GM21786 (cell line): ENCODE data around the gene LAS1L.
"Not testable (repeated sequence)": the region's sequence is repeated elsewhere in the genome, so short reads cannot be mapped to it uniquely, and the experiment has no call there.

Experiments used
- ATAC-seq: cut with Tn5 transposase; IDR thresholded peaks from one replicate; pipeline ENCODE4 v1.9.1; 2021; ENCODE audit not compliant: unreplicated experiment

The LAS1L gene

DNA sequence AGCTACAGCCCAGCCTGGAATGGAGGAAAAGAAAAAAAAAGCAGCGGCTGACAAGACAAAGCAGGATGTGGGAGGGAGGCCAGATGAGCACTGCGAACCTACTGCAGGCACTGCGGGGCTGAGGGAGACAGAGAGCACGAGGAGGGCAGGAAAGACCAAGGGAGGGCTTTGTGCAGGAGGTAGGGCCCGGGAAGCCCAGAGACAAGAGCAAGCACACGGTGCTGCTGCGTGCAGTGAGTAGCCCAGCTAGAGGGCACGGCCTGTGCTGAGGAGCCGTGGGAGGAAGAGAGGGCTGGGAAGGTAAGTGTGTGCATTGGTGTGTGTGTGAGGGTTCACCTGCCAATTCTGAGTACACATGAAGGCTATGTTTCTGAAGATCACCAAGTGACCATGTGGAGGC, 15.6 kb downstream of the LAS1L start:
- ATAC-seq, result not testable (repeated sequence)

DNA sequence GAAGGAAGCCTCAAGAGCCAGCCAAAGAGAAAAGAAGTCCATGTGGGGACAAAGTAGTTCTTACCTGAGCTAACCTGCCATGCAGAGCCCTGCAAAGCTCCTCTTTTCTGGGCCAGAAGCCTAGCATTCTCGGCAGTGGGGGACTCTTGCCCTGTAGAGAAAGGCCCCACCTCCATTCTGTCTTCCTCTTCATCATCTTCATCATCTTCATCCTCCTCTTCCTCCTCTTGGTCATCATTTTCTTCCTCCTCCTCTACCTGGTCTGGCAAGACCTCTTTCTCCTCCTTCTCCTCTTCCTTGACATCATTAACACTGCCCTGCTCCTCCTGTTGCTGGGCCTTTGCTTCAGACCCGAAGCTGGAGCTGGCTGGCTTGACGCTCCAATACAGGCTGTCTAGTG, 16.7 kb downstream of the LAS1L start:
- no peak for ATAC-seq

GRCh38 chrX:65516756-65517155, 17.8 kb downstream of the LAS1L start:
- no peak for ATAC-seq

- no peak for ATAC-seq
Observed at GRCh38 chrX:65513610-65514009, 21.0 kb downstream of the LAS1L start.

GRCh38 chrX:65509400-65509799, 25.2 kb downstream of the LAS1L start:
- ATAC-seq, result no peak

DNA sequence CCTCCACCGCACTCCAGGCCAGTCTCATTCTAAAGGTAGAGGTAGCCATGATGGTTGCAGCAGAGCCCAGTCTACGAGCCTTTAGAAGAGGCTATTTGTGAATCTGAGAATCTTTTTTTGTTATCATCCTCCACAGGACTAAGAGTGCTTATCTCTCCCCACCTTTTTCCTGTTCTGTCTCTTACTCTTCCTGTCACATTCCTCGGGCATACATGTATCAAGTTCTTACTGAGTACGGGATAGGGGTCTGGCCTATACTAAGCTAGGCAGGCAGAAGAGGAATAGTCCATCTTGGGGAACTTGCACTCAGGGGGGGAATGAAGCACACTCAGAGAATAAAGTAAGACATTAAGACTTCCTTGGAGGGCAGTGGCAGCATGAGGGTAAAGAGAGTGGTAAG, 25.7 kb downstream of the LAS1L start:
- no peak for ATAC-seq

DNA sequence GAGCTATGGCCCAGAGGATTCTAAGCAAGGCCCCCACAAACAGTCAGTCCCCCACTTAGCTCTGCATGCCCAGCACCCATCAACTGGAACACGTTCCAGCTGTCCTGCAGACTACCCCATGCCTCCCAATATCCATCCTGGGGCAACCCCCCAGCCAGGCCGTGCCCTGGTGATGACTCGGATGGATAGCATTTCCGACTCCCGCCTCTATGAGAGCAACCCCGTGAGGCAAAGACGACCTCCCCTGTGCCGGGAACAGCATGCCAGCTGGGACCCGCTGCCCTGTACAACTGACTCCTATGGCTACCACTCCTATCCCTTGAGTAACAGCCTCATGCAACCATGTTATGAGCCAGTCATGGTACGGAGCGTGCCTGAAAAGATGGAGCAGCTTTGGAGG, 32.0 kb downstream of the LAS1L start:
- no peak for ATAC-seq

GRCh38 chrX:65493431-65493830, 41.2 kb downstream of the LAS1L start:
- ATAC-seq, result no peak

DNA sequence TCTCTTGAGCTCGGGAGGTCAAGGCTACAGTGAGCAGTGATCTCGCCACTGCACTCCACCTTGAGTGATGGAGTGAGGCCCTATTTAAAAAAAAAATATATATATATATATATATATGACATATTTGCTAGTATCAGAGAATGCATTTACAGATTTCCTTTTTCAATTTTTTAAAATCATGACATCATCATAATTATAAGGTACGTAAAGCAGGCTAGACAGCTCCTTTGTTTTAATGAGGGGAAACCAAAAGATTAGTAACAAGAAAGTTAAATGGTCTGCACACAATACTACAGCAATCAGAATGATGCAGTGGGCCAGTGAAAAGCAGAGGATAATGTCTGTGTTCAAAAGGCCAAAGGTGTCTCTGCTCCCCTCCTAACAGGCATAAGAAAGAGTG, 43.0 kb downstream of the LAS1L start:
- no peak for ATAC-seq

DNA sequence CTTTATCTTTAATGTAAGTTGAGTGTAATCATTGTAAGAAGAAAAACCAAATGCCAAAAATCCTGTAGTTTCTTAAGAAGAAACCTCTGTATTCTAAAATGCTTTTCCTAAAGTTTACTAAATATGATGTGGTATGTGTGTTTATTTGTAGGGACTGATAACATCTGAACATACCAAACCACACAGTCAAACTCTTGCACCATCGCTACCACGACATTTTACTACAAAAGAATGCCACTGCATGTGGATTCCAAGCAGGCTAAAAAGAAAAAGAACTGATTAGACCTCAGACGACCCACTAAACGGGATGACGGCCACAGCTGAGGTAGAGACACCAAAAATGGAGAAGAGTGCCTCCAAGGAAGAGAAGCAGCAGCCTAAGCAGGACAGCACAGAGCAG, 46.1 kb downstream of the LAS1L start:
- ATAC-seq, result no peak

DNA sequence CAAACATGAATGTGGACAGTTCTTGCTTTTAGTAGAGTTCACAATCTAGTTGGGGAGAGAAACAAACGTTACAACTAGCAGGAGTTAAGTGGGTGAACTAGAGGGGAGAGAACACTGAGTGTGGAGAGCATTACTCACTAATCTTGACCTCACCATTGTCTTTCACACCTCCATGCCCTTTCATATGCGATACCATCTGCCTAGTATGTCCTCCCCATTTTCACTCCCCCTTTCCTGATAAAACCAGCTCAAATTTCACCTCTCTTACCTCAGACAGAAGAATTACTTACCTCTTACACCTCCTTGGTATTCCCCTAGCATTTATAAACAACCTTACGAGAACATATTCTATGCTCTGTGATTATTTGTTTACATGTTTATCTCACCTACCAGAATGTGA, 53.6 kb downstream of the LAS1L start:
- no peak for ATAC-seq

- ATAC-seq, result not testable (repeated sequence)
Observed at GRCh38 chrX:65479102-65479501, 55.5 kb downstream of the LAS1L start.

DNA sequence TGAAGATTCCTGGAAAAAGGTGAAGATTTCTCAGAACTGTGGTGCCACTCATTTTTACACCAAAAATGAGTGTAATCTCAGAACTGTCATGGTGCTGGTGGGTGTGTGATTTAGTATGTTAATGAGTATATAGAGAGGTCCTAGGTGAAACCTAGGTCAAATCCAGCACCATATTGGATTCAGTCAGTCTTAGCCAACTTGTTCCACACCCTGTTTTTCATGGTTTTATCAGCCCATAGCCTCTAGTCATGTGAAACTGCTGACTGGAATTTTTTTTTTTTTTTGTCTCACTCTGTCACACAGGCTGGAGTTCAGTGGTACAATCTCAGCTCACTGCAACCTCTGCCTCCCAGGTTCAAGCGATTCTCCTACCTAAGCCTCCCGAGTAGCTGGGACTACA, 58.0 kb downstream of the LAS1L start:
- no peak for ATAC-seq

GRCh38 chrX:65463550-65463949, 71.0 kb downstream of the LAS1L start:
- ATAC-seq, result no peak
